ENCODE measurements around the gene SIAH1.

SIAH1 gene

GRCh38 chr16:48385253-48386150 is at the start of gene SIAH1:
Gene SIAH1, minus strand, starts transcription at chr16:48385413. Its CDS starts 22,985 bp downstream, at chr16:48362428.
- TF ChIP-seq GATA2 (IDR thresholded peaks at IDR 0.05; ENCODE audit: low read depth, low read length) (no peak), GATA3 (IDR thresholded peaks at IDR 0.05; ENCODE audit: low read depth, low read length) (no peak)

GRCh38 chr16:48434653-48435317 is 49.6 kb upstream of the SIAH1 start:
- no peak for TF ChIP-seq GATA2 (IDR thresholded peaks at IDR 0.05; ENCODE audit: low read depth, low read length)
- TF ChIP-seq GATA3 (IDR thresholded peaks at IDR 0.05; ENCODE audit: low read depth, low read length): no peak

DNA sequence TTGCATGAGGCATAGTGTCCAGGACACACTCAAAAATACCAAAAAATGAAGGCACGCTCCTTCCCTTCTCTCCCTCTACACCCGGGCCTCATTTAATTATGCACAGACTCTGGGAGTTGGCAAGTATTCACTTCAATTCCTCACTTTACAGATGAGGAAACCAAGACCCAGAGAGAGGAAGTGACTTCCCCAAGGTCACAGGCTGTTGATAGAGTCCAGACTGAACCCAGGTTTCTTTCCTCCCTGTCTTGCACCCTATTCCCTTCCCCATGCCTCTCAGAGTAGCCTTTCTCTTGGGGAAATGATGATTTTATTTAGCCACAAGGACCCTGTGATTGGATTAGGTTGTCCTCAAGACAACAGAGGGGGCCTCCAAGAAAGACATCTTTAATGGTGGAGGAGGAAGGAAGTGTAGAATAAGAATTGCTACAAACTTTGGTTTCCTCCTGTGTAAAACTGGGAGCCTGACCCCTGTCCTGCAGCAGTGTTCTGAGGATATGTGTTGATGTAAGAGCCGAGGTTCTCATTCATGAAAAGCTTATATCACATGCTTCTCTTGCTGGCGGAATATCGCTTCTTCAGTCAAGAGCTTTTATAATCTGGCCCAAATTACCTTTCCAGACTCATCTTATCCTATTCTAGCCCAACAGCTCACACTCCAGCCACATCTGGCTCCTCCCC is 48.8 kb upstream of the SIAH1 start:
- TF ChIP-seq GATA3 (IDR thresholded peaks at IDR 0.05; ENCODE audit: low read depth, low read length) (no peak), GATA2 (IDR thresholded peaks at IDR 0.05; ENCODE audit: low read depth, low read length) (no peak)

DNA sequence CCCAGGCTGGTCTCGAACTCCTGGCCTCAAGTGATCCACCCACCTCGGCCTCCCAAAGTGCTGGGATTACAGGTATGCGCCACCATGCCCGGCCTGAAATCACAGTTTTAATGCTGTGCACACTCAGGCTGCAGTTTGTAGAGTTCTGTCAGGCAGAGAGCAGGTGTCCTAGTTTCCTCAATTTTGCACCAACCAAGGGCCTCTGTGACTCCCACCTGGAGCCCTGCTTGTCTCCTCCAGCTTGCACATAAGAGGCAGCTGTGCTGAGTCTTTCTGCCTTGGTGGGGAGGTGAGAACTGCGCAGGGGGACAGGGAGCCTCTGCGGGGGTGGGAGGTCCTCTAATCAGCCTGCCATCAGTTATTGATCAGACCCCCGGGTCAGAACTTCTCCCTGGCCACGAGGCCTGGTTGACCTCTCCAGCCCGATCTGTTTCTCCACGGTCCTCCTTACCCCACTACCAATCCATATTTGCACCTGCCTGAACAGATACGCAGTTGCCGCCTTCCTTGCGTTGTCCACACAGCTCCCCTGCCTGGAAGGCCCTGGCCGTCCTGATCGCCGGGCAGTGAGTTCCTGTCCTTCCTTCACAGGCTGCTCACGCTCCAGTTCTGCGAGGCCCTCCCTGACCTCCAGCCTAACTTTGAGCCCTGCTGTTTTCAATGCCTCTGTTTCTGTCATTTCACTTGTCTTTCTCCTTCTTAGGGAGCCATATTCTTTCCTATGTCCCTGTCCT is 48.1 kb upstream of the SIAH1 start:
- TF ChIP-seq GATA3 (IDR thresholded peaks at IDR 0.05; ENCODE audit: low read depth, low read length) (no peak), GATA2 (IDR thresholded peaks at IDR 0.05; ENCODE audit: low read depth, low read length) (no peak)

DNA sequence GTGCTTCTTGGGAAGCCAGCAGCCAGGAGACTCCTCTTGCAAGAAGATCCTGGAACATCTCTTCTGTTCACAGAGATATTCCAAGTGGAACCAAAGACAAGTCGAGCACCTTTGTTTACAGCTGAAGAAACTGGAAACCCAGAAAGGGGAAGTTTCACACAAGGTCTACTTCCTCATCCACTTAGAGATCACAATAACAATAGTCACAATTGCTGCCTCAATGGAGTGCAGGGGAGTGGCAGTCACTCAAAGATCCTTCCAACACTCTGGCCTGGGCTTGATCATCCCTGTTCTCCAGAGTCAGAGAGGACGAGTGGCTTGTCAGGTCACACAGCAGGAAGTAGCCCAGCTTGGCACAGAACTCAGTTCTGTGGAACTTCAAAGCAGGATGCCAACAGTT is 46.9 kb upstream of the SIAH1 start:
- TF ChIP-seq GATA3 (IDR thresholded peaks at IDR 0.05; ENCODE audit: low read depth, low read length) (no peak), GATA2 (IDR thresholded peaks at IDR 0.05; ENCODE audit: low read depth, low read length) (no peak)

DNA sequence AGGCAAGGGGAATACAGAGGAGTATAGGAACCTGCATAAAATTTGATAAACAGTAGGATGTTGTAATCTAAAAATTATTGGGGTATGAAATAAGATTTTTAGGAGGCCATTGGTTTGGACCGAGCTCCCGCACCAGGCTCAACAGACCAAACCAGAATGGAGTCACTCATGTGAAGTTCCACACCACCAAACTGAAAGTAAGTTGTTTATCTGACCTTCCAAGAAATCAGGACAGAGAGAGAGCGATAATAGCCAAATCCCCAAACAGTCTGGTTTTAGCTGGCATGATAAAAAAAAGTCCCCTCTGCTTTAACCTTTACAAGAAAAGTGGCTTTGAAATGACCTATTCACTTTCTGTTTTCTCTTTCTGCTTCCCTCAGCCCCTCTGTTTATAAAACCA is 45.7 kb upstream of the SIAH1 start:
- no peak for TF ChIP-seq GATA3 (IDR thresholded peaks at IDR 0.05; ENCODE audit: low read depth, low read length)
- no peak for TF ChIP-seq GATA2 (IDR thresholded peaks at IDR 0.05; ENCODE audit: low read depth, low read length)

GRCh38 chr16:48426244-48427141 is 41.3 kb upstream of the SIAH1 start:
- TF ChIP-seq GATA2 (IDR thresholded peaks at IDR 0.05; ENCODE audit: low read depth, low read length) (no peak), GATA3 (IDR thresholded peaks at IDR 0.05; ENCODE audit: low read depth, low read length) (no peak)

- TF ChIP-seq GATA3 (IDR thresholded peaks at IDR 0.05; ENCODE audit: low read depth, low read length) (no peak), GATA2 (IDR thresholded peaks at IDR 0.05; ENCODE audit: low read depth, low read length) (no peak)
Observed at GRCh38 chr16:48422537-48422936, 37.3 kb upstream of the SIAH1 start.

GRCh38 chr16:48421741-48422140 is 36.5 kb upstream of the SIAH1 start:
- TF ChIP-seq GATA3 (IDR thresholded peaks at IDR 0.05; ENCODE audit: low read depth, low read length): no peak
- TF ChIP-seq GATA2 (IDR thresholded peaks at IDR 0.05; ENCODE audit: low read depth, low read length): no peak

DNA sequence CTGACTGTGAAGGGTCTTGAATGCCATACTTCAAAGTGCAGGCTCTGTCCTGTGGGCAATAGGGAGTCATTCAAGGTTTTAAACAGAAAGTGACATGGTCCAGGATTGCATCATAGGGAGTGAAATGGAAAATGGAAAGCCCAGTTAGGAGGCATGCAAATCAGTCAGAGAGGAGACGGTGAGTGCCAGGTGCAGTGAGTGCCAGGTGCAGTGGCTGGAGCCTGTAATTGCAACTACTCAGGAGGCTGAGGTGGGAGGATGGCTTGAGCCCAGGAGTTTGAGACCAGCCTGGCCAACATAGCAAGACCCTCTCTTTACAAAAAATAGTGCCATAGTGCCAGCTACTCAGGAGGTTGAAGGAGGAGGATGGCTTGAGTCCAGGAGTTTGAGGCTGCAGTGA is 35.2 kb upstream of the SIAH1 start:
- TF ChIP-seq GATA2 (IDR thresholded peaks at IDR 0.05; ENCODE audit: low read depth, low read length) (no peak), GATA3 (IDR thresholded peaks at IDR 0.05; ENCODE audit: low read depth, low read length) (no peak)

- TF ChIP-seq GATA2 (IDR thresholded peaks at IDR 0.05; ENCODE audit: low read depth, low read length): no peak
- no peak for TF ChIP-seq GATA3 (IDR thresholded peaks at IDR 0.05; ENCODE audit: low read depth, low read length)
Observed at GRCh38 chr16:48413272-48413671, 28.1 kb upstream of the SIAH1 start.

- TF ChIP-seq GATA3 (IDR thresholded peaks at IDR 0.05; ENCODE audit: low read depth, low read length): no peak
- no peak for TF ChIP-seq GATA2 (IDR thresholded peaks at IDR 0.05; ENCODE audit: low read depth, low read length)
Observed at GRCh38 chr16:48409839-48410632, 24.8 kb upstream of the SIAH1 start.

All from SH-SY5Y (cell line).